ENCODE results near the gene BUD23.
"Not testable (repeated sequence)": the region's sequence is repeated elsewhere in the genome, so short reads cannot be mapped to it uniquely, and the experiment has no call there.

Gene BUD23

GRCh38 chr7:73701357-73701995 is 18.1 kb downstream of the BUD23 start:
- no peak for DNase-seq

- no peak for DNase-seq
Observed at GRCh38 chr7:73702226-73702625, 18.8 kb downstream of the BUD23 start.

DNA sequence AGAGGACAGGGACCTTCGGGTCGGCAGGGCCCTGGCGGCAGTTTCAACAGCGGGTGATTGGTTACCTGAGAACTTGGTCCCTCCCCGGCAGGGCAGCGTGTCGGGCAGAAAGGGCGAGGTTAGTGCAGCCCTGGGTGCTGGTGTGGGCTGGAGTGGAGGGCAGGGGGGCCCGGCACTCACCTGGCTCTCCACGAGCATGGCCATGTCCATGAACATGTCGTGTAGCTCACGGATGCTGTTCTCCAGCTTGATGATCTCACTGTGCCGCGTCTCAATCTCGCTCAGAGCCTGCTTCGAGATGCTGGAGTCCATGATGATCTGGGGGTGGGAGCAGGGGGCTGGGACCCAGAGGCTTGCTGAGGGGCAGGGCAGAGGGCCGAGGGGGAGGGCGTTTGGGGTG is 19.3 kb downstream of the BUD23 start:
- no peak for DNase-seq

DNA sequence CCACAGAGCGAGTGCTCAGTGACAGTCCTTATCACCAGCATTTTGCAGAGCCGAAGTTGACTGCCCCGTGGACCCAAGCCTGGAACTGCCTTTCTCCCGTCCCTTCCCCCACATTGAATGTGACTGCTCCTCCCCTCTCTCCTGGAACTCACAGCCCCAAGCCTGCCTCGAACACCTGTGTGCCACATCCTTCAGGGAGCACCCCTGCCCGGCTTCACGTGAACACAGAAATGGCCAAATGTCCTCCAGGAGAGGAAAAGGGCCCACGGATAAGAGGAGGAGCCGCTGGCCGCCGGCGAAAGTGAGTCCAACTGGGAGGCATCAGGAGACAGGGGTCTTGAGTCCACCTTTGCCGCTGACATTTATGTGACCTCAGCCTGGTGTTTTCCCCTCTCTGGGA is 19.8 kb downstream of the BUD23 start:
- DNase-seq, result no peak

DNA sequence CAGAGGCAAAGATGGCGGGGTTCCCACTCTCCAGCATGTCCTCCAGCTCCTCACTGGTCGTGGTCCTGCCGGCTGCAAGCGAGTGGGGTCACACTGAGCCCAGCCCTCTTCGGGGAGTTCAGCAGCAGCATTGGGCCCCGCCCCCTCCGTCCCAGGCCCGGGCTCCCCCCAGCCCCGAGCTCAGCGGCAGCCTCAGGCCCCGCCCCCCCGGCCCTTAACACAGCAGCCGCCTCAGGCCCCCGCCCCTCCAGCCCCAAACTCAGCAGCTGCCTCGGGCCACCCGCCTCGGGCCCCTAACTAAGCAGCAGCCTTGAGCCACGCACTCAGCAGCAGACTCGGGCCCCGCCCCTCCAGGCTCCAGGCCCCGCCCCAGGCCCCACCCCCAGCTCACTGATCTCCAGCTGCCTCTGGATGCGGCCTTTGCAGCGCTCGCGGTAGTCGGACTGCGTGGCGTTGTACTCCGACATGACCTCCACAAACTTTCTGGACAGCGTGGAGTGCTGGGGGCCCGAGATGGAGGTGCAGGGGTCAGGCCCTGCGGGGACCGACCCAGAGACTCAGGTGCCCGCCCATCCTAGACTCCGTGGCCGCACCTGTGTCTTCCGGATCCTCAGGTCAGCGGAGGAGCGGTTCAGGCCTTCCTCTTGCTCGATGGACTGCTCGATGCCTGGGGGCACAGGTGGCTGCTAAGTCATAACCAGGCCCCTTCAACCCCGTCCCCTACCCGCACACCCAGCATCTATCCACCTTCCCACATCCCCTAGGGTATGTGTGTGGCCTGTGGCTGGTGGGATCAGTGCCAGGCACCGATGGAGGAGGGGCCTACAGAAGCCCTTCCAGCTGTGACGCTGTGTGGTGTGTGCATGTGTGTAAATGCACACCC is 20.6 kb downstream of the BUD23 start:
- DNase-seq, result no peak

DNA sequence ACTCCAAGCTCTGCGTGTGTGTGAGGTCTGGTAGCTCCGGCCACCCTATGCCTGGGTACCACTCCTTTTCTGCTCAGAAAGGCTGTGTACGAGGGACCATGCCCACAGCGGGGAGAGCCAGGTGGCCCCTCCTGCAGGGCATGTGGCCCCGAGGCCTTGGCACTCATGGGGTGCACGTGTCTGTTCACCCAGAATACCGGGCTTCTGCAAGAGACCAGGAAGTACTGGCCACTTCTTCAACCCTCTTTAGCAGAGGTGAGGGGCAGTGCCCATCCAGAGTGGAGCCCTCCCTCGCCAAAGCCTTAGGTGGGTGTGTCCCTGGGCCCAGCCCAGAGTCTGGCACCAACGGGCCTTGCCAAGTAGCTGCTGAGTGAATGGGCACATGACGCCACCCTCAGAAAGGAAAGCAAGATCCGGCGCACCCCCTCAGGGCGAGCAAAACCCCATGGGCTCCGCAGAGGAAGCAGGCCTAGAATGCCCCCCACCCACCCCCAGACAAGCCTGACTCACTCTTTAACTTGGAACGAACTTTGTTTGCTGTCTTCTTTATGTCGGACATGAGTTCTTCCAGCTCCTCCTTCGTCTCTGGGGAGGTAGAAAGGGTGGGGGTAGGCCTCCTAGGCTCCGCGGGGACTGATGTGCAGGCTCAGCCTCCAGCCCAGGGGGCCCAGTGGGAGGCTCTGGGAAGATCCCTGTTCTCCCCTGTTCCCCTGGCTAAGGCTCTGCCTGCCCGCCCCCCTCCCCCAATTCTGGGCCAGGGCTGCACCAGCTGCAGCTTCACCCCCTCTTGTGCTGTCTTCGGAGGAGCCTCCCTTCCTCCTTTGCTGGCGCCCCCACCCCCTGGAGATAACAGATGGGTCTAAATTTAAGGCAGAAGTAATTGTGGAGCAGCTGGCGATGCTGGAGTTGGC is 21.5 kb downstream of the BUD23 start:
- no peak for DNase-seq

- no peak for DNase-seq
Observed at GRCh38 chr7:73705551-73705920, 22.1 kb downstream of the BUD23 start.

GRCh38 chr7:73706126-73707044 is 23.0 kb downstream of the BUD23 start:
- no peak for DNase-seq

DNA sequence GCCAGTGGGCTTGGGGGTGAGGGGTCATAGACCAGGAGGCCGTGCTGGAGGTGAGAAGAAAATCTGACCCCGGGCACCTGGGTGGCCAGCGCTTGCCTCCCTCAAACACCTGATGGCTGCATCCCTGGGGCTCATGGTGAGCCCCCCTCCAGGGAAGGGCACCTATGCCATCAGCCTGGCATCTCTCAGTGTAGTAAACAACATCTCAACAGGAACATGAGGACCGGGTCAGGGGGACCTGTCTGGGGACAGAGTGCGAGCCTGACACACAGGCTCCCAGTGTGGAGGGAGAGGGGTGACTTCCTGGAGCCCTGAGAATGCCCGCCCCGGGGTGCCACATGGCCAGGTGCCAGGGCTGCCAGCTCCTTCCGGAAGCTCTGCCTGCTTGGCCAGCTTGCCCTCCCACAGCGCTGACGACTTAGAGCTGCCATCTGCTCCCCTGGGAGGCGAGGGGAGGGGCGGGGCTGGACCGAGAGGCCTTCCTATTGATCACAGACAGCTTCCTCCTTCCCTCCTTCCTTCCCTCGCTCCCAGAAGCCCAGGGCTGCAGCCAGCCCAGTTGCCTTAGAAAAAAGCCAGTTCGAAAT is 23.7 kb downstream of the BUD23 start:
- peak; percentile 29 for DNase-seq

DNA sequence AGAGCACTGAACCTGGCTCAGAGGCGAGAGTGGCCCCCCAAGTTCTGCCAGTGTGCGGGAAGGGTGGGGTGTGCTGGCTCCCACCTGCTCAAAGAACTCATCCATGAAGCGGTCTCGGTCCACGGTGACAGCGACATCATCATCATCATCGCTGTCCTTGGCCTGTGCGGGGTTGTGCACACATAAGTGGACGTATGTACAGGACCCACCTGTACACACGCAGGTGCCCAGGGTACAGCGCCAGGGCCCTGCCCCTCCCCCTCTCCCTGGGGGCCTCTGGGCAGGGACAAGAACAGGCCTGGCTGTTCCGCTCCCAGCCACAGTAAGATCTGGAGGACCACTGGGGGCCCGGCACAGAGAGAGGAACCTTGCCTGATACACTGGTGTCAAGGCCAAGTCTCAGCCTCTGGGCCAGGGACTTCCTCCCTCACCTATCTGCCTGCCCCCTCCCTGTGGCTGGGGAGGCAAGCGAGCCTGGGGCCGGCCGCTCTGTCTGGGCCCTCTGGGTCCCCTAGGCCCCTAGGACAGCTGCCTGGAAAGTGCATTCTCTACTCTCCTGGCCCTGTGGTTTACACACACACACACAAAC is 25.7 kb downstream of the BUD23 start:
- no peak for DNase-seq

DNA sequence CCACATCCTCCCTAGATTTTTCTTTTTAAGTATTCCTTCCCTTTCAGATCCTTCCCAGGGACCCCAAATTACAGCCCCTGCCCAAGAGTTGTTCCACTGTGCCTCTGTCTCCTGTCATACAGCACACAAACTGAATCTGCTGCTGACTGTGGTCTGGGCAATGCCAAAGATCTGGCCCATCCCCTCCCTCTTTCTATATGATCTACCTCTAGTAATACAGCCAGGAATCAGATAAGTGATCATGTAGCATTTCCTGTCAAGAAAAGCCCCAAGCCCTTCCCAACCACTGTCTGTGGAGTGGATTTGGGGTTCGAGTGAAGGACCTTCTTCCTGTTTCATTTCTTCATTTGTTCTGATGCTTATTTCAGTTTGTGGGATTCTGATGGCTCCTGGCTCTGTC is 29.4 kb downstream of the BUD23 start:
- no peak for DNase-seq

- not testable (repeated sequence) for DNase-seq
Observed at GRCh38 chr7:73713319-73713718, 29.9 kb downstream of the BUD23 start.

DNA sequence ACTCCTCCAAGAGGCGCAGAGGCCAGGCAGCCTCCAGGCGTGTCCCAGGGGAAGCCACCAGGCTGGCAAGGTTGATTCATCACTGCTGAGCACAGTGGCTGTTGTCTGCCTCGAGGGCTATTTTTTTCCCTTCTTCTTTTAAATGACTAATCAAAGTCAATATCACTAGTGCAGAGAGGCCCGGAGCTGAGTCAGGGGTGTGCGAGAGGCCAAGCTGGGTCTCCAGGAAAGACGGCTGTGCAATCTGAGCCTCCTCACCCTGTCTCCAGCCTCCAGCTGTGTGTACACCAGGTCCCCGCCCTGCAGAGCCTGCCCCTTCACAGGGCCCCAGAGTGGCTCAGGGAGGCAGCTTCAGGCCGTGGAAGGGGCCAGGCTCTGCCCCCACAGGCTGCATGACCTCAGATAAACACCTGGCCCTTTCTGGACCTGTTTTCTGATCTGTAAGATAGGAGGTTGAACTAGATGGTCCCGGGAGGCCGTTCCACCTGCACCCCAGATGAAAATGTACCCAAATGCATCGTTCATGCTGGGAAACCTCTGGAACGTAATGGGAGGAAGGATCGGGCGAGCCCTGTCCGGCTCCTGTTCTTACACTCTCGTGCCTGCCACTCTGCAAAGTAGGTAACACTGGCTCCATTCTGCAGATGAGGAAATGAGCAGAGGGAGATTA is 32.4 kb downstream of the BUD23 start:
- DNase-seq, result no peak

GRCh38 chr7:73716318-73716890 is 33.0 kb downstream of the BUD23 start:
- no peak for DNase-seq

DNA sequence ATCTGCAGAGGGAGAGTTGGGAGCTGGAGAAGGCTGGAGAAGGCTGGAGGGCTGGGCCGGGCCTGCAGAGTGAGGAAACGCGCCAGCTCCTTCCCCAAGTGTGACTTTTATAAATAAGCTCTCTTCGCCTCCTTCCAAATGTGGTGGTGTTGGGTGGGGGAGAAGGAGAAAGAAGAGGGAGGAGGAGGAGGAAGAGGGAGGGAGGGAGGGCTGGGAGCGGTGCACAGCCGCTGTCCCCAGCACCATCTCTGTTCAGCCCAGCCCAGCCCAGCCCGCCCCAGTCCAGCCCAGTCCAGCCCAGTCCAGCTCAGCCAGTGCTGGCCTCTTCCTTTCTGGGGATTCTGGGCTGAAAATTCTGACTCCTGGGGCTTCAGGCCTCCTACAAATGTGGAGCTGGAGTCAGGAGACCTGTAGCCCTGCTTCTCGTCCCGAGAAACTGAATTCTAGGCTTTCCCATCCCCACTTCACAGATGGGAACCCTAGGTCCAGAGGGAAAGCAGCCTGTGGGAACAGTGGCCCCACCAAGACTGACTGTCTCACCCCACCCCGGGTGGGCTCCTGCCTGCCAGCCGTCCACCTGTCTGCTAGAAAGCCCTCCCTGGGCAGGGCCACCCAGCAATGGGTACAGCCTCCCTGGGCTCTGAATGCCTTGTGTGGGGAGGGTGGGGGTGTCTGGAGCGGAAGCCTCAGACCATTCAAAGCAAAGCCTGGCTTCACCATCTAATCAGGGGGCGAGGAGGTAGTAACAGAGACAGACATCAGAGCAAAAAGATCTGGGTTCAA is 33.8 kb downstream of the BUD23 start:
- no peak for DNase-seq

GRCh38 chr7:73717991-73718405 is 34.6 kb downstream of the BUD23 start:
- DNase-seq, result peak; percentile 77

- DNase-seq, result no peak
Observed at GRCh38 chr7:73718438-73718881, 35.1 kb downstream of the BUD23 start.

DNA sequence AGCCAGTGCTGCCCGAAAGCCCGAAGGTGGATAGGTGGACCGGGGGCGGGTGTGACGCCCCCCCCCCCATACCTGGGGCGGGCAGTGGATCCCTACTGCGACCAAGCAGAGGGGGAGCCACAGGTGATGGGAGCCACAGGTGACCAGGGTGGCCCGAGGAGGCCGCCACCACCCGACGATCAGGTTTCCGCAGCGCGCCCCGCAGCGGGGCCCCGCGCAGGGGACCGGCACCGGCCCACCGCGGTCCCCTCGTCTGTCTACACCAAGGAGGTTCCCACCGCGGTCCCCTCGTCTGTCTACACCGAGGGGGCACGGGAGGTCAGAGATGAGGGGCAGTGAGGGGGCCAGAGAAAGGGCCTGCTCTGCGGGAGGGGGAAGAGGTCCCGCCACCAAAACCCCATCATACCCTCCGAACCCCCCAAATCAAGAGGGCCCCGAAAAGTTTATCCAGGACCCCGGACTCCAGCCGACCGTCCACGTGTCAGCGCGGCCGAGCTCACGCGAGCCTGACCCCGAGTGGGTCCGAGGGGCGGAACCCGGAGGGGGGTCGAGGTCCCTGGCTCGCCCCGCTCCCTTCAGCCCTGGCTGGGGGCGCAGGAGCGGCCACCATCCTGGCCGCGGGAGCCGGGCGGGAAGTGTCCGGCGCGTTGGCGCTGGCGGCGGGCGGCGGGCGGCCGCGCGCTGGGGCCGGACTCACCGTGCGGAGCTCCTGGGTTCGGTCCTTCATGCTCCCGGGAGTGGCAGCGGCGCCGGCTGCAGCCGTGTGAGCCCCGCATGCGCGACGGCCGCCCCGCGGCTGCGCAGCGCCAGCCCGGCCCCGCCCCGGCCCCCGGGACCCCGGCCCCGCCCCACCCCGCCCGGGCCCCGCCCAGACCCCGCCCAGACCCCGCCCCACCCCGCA is 35.8 kb downstream of the BUD23 start, which contains the start of gene STX1A:
STX1A (minus strand) TSS at position 765 of the 901 bp plus-strand sequence; CDS start at position 727, 38 bp downstream.
- peak; percentile 53 for DNase-seq
